Endothelial cell of umbilical vein (primary cell): ENCODE data around the gene LOXL4.

Experiments used
- CTCF ChIP-seq, 2 donors: IDR thresholded peaks; 1 replicate in 1 of 2; 2 replicates in 1 of 2; pipeline ENCODE4 v1.5.1; 2011; ENCODE audit warnings: low read length in 2 of 2, mild to moderate bottlenecking in 2 of 2, moderate library complexity in 2 of 2, control low read depth in 1 of 2, inconsistent platforms in 1 of 2, low read depth in 1 of 2; ENCODE audit not compliant: insufficient read depth in 1 of 2; ENCODE audit errors: extremely low read depth in 1 of 2
- EZH2 ChIP-seq: IDR thresholded peaks from 2 replicates; pipeline ENCODE4 v1.6.1; 2012; ENCODE audit warnings: borderline replicate concordance, low read depth, mild to moderate bottlenecking, moderate library complexity, low read length, inconsistent platforms; ENCODE audit not compliant: severe bottlenecking
- FOS ChIP-seq: IDR thresholded peaks from 2 replicates; pipeline ENCODE4 v1.6.1; 2011; ENCODE audit warnings: mild to moderate bottlenecking, low read length, moderate library complexity, borderline replicate concordance; ENCODE audit not compliant: insufficient read depth
- GATA2 ChIP-seq: IDR thresholded peaks from 2 replicates; pipeline ENCODE4 v1.7.0; 2011; ENCODE audit warnings: low read depth, mild to moderate bottlenecking, moderate library complexity, mixed read lengths, low read length; ENCODE audit not compliant: insufficient read length, insufficient read depth
- JUN ChIP-seq: IDR thresholded peaks from 2 replicates; pipeline ENCODE4 v1.6.1; 2011; ENCODE audit warnings: borderline replicate concordance, low read depth; ENCODE audit not compliant: insufficient read length, insufficient read depth
- MAX ChIP-seq: IDR thresholded peaks from 2 replicates; pipeline ENCODE4 v1.6.1; 2011; ENCODE audit not compliant: insufficient read depth, insufficient read length
- MYC ChIP-seq: IDR thresholded peaks from one replicate; pipeline ENCODE4 v1.6.1; 2011; ENCODE audit warnings: mild to moderate bottlenecking, low read depth, low read length
- POLR2A ChIP-seq: IDR thresholded peaks from 2 replicates; pipeline ENCODE4 v1.6.1; 2012; ENCODE audit warnings: low read depth, mild to moderate bottlenecking, control low read depth, low read length
- POLR2AphosphoS5 ChIP-seq: IDR thresholded peaks from 2 replicates; pipeline ENCODE4 v1.6.1; 2012; ENCODE audit warnings: low read depth, mild to moderate bottlenecking, control low read depth, low read length, moderate library complexity; ENCODE audit not compliant: insufficient read depth

- TF ChIP-seq CTCF (IDR thresholded peaks at IDR 0.05; ENCODE audit: extremely low read depth in 1 of 2, insufficient read depth in 1 of 2, low read depth in 1 of 2, low read length in 2 of 2) (no peak), POLR2A (no peak), EZH2 (no peak), JUN (no peak), POLR2AphosphoS5 (no peak), MAX (no peak), MYC (no peak), FOS (no peak), GATA2 (no peak)
Observed at GRCh38 chr10:98201760-98202159, 66.2 kb downstream of the LOXL4 start.
